K562 (cell line): ENCODE measurements around the gene ZNF516. TPM values are rescaled to one million over a fixed set of nuclear protein-coding genes. Genes with fewer than 3 reads are reported as not detected.

Source experiments
- E2F1 ChIP-seq: sonication (generic); formaldehyde crosslinking; IDR thresholded peaks from 2 replicates; pipeline ENCODE4 v1.8.1; 2023; ENCODE audit warnings: mild to moderate bottlenecking, missing genetic modification reagents, moderate library complexity
- RUNX1 ChIP-seq: sonication (generic); IDR thresholded peaks from 2 replicates; pipeline ENCODE4 v1.6.1; 2016; ENCODE audit warnings: antibody characterized with exemption, low read depth
- polyA plus RNA-seq, 8 experiments: library from polyadenylated mRNA; depleted of rRNA in 4 of 8; stranded (reverse) in 5 of 8; unstranded in 3 of 8; fragments of >200 nt; fragmentation: Nextera tagmentation in 2 of 8; fragmentation: Illumina TruSeq in 1 of 8; extraction: Ambion mirVana in 2 of 8; extraction: Trizol in 1 of 8; gene quantifications; 2 replicates each; pipeline versions ENCODE4 v1.2.1 to v1.2.3, GENCODE V29; 2011 to 2014; ENCODE audit warnings: inconsistent platforms in 1 of 8, missing spikeins in 1 of 8
- total RNA-seq, 7 experiments: library from RNA; depleted of rRNA in 6 of 7; stranded (reverse); fragments of >200 nt in 6 of 7; fragmentation: Illumina TruSeq in 2 of 7; extraction: Trizol in 2 of 7; gene quantifications; 2 replicates each; pipeline versions ENCODE4 v1.2.1 to v1.2.3, GENCODE V29; 2011 to 2021; ENCODE audit warnings: low replicate concordance in 1 of 7
- TF ChIP-seq, protein P1 (sequence below), 2 experiments: fragments of 150-350 bp in 1 of 2; IDR thresholded peaks; 2 replicates each; pipeline ENCODE4 v1.6.1; 2012 to 2016; ENCODE audit warnings: low read depth in 2 of 2, low read length in 2 of 2, mild to moderate bottlenecking in 1 of 2, moderate library complexity in 1 of 2
- TF ChIP-seq, protein P2 (sequence below): fragments of 450-650 bp; IDR thresholded peaks from 2 replicates; pipeline ENCODE4 v1.6.1; 2016; ENCODE audit warnings: antibody characterized with exemption

The ZNF516 gene
- total and polyA plus RNA-seq, 9 of the 15 experiments (the other 6 are each of a cell fraction or from before 2014, with no cell fraction given), result 0.04 to 0.20 (median 0.08) TPM; not detected in 3

GRCh38 chr18:76376225-76376624 is 118.8 kb downstream of the ZNF516 start (continued):
- TF ChIP-seq RUNX1 (no peak), E2F1 (CRISPR knock-in tag) (no peak)
- TF ChIP-seq, protein P1, sequence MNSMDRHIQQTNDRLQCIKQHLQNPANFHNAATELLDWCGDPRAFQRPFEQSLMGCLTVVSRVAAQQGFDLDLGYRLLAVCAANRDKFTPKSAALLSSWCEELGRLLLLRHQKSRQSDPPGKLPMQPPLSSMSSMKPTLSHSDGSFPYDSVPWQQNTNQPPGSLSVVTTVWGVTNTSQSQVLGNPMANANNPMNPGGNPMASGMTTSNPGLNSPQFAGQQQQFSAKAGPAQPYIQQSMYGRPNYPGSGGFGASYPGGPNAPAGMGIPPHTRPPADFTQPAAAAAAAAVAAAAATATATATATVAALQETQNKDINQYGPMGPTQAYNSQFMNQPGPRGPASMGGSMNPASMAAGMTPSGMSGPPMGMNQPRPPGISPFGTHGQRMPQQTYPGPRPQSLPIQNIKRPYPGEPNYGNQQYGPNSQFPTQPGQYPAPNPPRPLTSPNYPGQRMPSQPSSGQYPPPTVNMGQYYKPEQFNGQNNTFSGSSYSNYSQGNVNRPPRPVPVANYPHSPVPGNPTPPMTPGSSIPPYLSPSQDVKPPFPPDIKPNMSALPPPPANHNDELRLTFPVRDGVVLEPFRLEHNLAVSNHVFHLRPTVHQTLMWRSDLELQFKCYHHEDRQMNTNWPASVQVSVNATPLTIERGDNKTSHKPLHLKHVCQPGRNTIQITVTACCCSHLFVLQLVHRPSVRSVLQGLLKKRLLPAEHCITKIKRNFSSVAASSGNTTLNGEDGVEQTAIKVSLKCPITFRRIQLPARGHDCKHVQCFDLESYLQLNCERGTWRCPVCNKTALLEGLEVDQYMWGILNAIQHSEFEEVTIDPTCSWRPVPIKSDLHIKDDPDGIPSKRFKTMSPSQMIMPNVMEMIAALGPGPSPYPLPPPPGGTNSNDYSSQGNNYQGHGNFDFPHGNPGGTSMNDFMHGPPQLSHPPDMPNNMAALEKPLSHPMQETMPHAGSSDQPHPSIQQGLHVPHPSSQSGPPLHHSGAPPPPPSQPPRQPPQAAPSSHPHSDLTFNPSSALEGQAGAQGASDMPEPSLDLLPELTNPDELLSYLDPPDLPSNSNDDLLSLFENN (IDR thresholded peaks at IDR 0.05; ENCODE audit: low read depth in 2 of 2, low read length in 2 of 2), result no peak
- TF ChIP-seq, protein P2, sequence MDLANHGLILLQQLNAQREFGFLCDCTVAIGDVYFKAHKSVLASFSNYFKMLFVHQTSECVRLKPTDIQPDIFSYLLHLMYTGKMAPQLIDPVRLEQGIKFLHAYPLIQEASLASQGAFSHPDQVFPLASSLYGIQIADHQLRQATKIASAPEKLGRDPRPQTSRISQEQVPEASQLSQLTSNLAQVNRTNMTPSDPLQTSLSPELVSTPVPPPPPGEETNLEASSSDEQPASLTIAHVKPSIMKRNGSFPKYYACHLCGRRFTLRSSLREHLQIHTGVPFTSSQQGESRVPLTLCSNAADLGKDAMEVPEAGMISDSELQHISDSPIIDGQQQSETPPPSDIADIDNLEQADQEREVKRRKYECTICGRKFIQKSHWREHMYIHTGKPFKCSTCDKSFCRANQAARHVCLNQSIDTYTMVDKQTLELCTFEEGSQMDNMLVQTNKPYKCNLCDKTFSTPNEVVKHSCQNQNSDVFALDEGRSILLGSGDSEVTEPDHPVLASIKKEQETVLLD, result no peak
